Naive thymus-derived CD4-positive, alpha-beta T cell (primary cell): ENCODE measurements around the gene IKBKE. TPM values are rescaled to one million over a fixed set of nuclear protein-coding genes. Genes with fewer than 3 reads are reported as not detected.

Source experiments
- ATAC-seq: fragments of 150-1000 bp; cut with Tn5 transposase; 2 replicates; pipeline ENCODE4 v1.10.0; 2021; ENCODE audit warnings: mild to moderate bottlenecking, moderate library complexity
- CTCF ChIA-PET: fragments of 350-600 bp; sonication (Branson Sonifier 250); formaldehyde crosslinking; loops from one replicate; lab custom pipeline; 2021; ENCODE audit warnings: antibody characterized with exemption; lab: Charles Lee
- POLR2A ChIA-PET: fragments of 350-600 bp; sonication (Branson Sonifier 250); formaldehyde crosslinking; loops from one replicate; lab custom pipeline; 2021; ENCODE audit warnings: antibody characterized with exemption, inconsistent platforms; lab: Charles Lee
- DNase-seq, 9 donors: peaks; one replicate each; pipeline versions ENCODE4 v3.0.0 to v3.0.0-alpha.2; 2020 to 2022; ENCODE audit warnings: mixed read lengths in 1 of 9
- H3K27ac ChIP-seq: one replicate; pipeline ENCODE4 v1.7.0; 2013; ENCODE audit warnings: mild to moderate bottlenecking, low read depth, low read length, moderate library complexity
- H3K27me3 ChIP-seq, 2 donors: one replicate each; pipeline ENCODE4 v1.7.0; 2013; ENCODE audit warnings: low read length in 2 of 2, mild to moderate bottlenecking in 2 of 2, moderate library complexity in 2 of 2; ENCODE audit not compliant: control insufficient read depth in 2 of 2, insufficient read depth in 2 of 2
- H3K36me3 ChIP-seq, 3 experiments: 1 replicate in 2 of 3; 2 replicates in 1 of 3; pipeline ENCODE4 v1.7.0; 2013; ENCODE audit warnings: low read length in 3 of 3, mild to moderate bottlenecking in 3 of 3, moderate library complexity in 1 of 3; ENCODE audit not compliant: insufficient read depth in 3 of 3, control insufficient read depth in 2 of 3
- H3K4me1 ChIP-seq, 2 donors: one replicate each; pipeline ENCODE4 v1.7.0; 2013; ENCODE audit warnings: low read length in 2 of 2, mild to moderate bottlenecking in 2 of 2, moderate library complexity in 1 of 2; ENCODE audit not compliant: control insufficient read depth in 2 of 2, insufficient read depth in 2 of 2
- H3K4me3 ChIP-seq: 2 replicates; pipeline ENCODE4 v1.7.0; 2013; ENCODE audit warnings: mild to moderate bottlenecking, low read length
- H3K9me3 ChIP-seq, 3 experiments: 1 replicate in 2 of 3; 2 replicates in 1 of 3; pipeline ENCODE4 v1.7.0; 2013; ENCODE audit warnings: low read length in 3 of 3; ENCODE audit not compliant: control insufficient read depth in 2 of 3
- H3K27ac Mint-ChIP-seq, 9 donors: one replicate each; pipeline ENCODE4 v1.8.0; 2020 to 2022; ENCODE audit warnings: mixed read lengths in 9 of 9, mild to moderate bottlenecking in 8 of 9, moderate library complexity in 5 of 9, inconsistent platforms in 2 of 9
- H3K27me3 Mint-ChIP-seq, 5 donors: one replicate each; pipeline ENCODE4 v1.8.0; 2021 to 2022; ENCODE audit warnings: mixed read lengths in 5 of 5, mild to moderate bottlenecking in 1 of 5
- H3K36me3 Mint-ChIP-seq, 5 donors: one replicate each; pipeline ENCODE4 v1.8.0; 2020 to 2022; ENCODE audit warnings: mixed read lengths in 5 of 5, mild to moderate bottlenecking in 3 of 5, inconsistent platforms in 1 of 5
- H3K4me1 Mint-ChIP-seq, 7 donors: one replicate each; pipeline ENCODE4 v1.8.0; 2020 to 2022; ENCODE audit warnings: mixed read lengths in 7 of 7, mild to moderate bottlenecking in 3 of 7, inconsistent platforms in 1 of 7
- H3K4me3 Mint-ChIP-seq, 10 donors: one replicate each; pipeline ENCODE4 v1.8.0; 2020 to 2022; ENCODE audit warnings: mild to moderate bottlenecking in 10 of 10, mixed read lengths in 10 of 10, moderate library complexity in 6 of 10, inconsistent platforms in 2 of 10
- H3K9me3 Mint-ChIP-seq, 11 donors: one replicate each; pipeline ENCODE4 v1.8.0; 2020 to 2022; ENCODE audit warnings: mixed read lengths in 11 of 11, mild to moderate bottlenecking in 4 of 11, inconsistent platforms in 1 of 11, moderate library complexity in 1 of 11
- intact Hi-C, 2 donors: fragments of 100-400 bp; cut with micrococcal nuclease; formaldehyde crosslinking; loops; one replicate each; pipeline ENCODE4 v1.15.1; 2023
- microRNA-seq: library from miRNA; unstranded; fragments of <30 nt; microRNA quantifications from one replicate; pipeline ENCODE4 v1.2.0, GENCODE V29; 2022; ENCODE audit warnings: borderline microRNAs expressed
- polyA plus RNA-seq, 2 donors: library from polyadenylated mRNA; unstranded; fragments of 300-500 nt; fragmentation: Illumina TruSeq; gene quantifications; one replicate each; pipeline ENCODE4 v1.2.3, GENCODE V29; 2021
- total RNA-seq, 6 experiments: library from RNA in 5 of 6; stranded (reverse) in 5 of 6; gene quantifications; 1 replicate in 5 of 6; 2 replicates in 1 of 6; pipeline ENCODE4 v1.2.3 and lab custom pipeline; 2021 to 2026

IKBKE gene
- total and polyA plus RNA-seq, 7 experiments from 2014 or later = 32.5 to 177 (median 60.4) TPM

DNA sequence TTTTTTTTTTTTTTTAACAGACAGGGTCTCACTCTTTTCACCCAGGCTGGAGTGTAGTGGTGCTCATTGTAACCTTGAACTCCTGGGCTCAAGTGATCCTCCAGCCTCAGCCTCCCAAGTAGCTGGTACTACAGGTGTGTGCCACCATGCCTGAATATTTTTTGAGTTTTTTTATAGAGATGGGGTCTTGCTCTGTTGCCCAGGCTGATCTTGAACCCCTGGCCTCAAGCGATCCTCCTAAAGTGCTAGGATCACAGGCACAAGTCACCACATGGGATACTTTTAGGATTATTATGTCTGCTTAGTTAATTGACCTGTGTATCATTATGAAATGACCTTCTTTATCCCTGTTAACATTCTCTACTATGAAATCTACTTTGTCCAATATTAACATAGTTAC lies 75.1 kb downstream of the IKBKE start:
- Mint-ChIP-seq H3K27me3 (no peaks in the 10 kb centered on the region), H3K4me1 (peaks cover 12 to 30% (median 20%) of the 10 kb centered on the region in 7 donors), H3K27ac (peak overlapping the region in 5 of 9 donors; percentile 17 to 62 (median 43)), H3K36me3 (peaks cover 0 to 3% (median 0%) of the 10 kb centered on the region in 5 donors), H3K9me3 (no peaks in the 10 kb centered on the region), H3K4me3 (peak overlapping the region in 1 of 10 donors; percentile 22)
- Histone ChIP-seq H3K9me3 (no peaks in the 10 kb centered on the region), H3K27me3 (no peaks in the 10 kb centered on the region), H3K36me3 (no peaks in the 10 kb centered on the region), H3K4me1 (peaks cover 4 to 11% of the 10 kb centered on the region in 2 donors), H3K4me3 (no peak overlapping the region), H3K27ac (no peak overlapping the region)
- no peak for DNase-seq
- POLR2A ChIA-PET = interaction anchor here (0.6 to 3.8 kb wide), 15 partner anchors 11 to 378 kb away, joined by 3 to 37 read pairs (median 5); partner anchors contain the start of gene EIF2D
- CTCF ChIA-PET = interaction anchor here (0.6 to 4.9 kb wide), 29 partner anchors 9 to 437 kb away, joined by 3 to 130 read pairs (median 6); partner anchors contain the start of genes DYRK3, EIF2D and IKBKE
- intact Hi-C loops = loop anchor here (1.0 to 5.0 kb wide), 9 partner anchors 14 to 437 kb away; partner anchors contain the start of genes EIF2D (in 1 of the 2) and RASSF5 (in 1 of the 2)
- no peak for ATAC-seq

Small RNA genes within 50 kb of the gene (microRNA-seq; reads per million reads assigned to microRNA genes)
- not detected for gene MIR6769B

Other genes with a start within 250 kb of the IKBKE start
- 100 to 1,000 TPM; 155 to 240 (median 218) TPM for gene RASSF5, start 37.1 kb downstream of the IKBKE start, total RNA-seq
- 100 to 1,000 TPM; 299 to 416 TPM for gene RASSF5, start 37.1 kb downstream of the IKBKE start, polyA plus RNA-seq
- gene EIF2D, start 142.0 kb downstream of the IKBKE start, total RNA-seq = 10 to 100 TPM; 38.7 to 73.0 (median 59.6) TPM
- gene EIF2D, start 142.0 kb downstream of the IKBKE start, polyA plus RNA-seq = 10 to 100 TPM; 33.5 to 53.4 TPM
- 1 to 10 TPM in 2 of 5 experiments, under 1 TPM in 3; 0.22 to 8.2 (median 0.69) TPM for gene DYRK3, start 165.1 kb downstream of the IKBKE start, total RNA-seq
- not detected for gene DYRK3, start 165.1 kb downstream of the IKBKE start, polyA plus RNA-seq
- gene MAPKAPK2, start 214.4 kb downstream of the IKBKE start, total RNA-seq = 100 to 1,000 TPM in 1 of 5 experiments, 10 to 100 TPM in 4; 49.6 to 123 (median 80.5) TPM
- 1 to 10 TPM; 1.4 to 2.0 TPM for gene MAPKAPK2, start 214.4 kb downstream of the IKBKE start, polyA plus RNA-seq